Stimulated activated CD8-positive, alpha-beta memory T cell treated with anti-CD3 and anti-CD28 coated beads, Interleukin-12 subunit alpha, Interleukin-12 subunit beta, amount 100 ng/mL, for 24 hours (primary cell): ENCODE results near the gene GFM2.
"Not testable (repeated sequence)": the region's sequence is repeated elsewhere in the genome, so short reads cannot be mapped to it uniquely, and the experiment has no call there.

ENCODE experiments used
- DNase-seq: peaks from one replicate; pipeline ENCODE4 v3.0.0-alpha.2; 2020; ENCODE audit errors: extremely low read depth

GFM2 gene, protein sequence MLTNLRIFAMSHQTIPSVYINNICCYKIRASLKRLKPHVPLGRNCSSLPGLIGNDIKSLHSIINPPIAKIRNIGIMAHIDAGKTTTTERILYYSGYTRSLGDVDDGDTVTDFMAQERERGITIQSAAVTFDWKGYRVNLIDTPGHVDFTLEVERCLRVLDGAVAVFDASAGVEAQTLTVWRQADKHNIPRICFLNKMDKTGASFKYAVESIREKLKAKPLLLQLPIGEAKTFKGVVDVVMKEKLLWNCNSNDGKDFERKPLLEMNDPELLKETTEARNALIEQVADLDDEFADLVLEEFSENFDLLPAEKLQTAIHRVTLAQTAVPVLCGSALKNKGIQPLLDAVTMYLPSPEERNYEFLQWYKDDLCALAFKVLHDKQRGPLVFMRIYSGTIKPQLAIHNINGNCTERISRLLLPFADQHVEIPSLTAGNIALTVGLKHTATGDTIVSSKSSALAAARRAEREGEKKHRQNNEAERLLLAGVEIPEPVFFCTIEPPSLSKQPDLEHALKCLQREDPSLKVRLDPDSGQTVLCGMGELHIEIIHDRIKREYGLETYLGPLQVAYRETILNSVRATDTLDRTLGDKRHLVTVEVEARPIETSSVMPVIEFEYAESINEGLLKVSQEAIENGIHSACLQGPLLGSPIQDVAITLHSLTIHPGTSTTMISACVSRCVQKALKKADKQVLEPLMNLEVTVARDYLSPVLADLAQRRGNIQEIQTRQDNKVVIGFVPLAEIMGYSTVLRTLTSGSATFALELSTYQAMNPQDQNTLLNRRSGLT

DNA sequence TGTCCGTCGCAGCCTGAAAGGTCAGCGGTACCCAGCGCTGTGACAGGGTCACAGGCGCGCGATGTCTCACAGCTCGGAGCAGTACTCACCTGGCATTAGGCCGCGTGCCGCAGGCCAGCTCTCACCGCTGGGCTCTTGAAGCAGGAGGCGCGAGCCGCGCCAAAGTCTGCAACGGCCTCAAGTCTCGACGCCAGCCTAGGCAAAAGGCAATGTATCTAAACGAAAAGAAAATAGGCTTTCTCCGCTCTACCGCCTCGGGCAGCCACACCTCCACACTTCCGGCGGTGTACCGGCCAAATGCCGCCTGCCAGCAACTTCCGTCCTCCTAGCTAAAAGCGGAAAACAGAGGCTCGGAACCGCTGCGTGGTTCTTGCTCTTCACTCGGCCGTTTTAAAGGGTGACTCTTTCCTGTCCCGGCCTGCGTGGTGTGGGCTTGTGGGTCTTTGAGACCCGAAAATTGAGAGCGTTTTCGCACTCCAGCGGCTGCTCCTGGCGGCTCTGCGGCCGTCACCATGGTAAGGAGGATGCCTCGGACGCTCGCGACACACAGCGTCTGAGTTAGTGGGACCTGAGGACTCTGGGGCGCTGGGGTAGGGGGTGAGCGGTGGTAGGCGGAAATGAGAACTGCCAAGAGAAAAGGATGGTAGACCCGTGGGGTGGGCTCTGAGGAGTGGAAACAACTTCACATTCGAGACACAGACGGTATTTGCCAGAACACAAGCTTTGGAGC lies at the start of gene GFM2, which contains the start of gene NSA2:
TSS of gene GFM2 (minus strand) at position 269 of the 730 bp plus-strand sequence. CDS start 3,375 bp downstream, outside the sequence.
TSS of gene NSA2 (plus strand) at position 401 of the 730 bp plus-strand sequence. CDS start at position 513, 112 bp downstream.
- peak; percentile 76 for DNase-seq

DNA sequence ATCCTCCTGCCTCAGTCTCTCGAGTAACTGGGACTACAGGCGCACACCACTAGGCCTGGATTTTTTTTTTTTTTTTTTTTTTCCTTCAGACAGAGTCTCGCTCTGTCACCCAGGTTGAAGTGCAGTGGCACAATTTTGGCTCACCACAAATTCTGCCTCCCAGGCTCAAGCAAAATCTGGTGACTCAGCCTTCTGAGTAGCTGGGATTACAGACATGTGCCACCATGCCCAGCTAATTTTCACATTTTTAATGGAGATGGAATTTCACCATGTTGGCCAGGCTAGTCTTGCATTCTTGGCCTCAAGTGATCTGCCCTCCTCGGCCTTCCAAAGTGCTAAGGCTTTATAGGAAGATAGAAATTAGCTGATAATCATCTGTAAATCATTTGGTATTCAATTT lies 44.0 kb upstream of the GFM2 start:
- DNase-seq = no peak

- no peak for DNase-seq
Measured at GRCh38 chr5:74801941-74802340, 35.0 kb upstream of the GFM2 start.

- DNase-seq = no peak
Measured at GRCh38 chr5:74801197-74801596, 34.3 kb upstream of the GFM2 start.

DNA sequence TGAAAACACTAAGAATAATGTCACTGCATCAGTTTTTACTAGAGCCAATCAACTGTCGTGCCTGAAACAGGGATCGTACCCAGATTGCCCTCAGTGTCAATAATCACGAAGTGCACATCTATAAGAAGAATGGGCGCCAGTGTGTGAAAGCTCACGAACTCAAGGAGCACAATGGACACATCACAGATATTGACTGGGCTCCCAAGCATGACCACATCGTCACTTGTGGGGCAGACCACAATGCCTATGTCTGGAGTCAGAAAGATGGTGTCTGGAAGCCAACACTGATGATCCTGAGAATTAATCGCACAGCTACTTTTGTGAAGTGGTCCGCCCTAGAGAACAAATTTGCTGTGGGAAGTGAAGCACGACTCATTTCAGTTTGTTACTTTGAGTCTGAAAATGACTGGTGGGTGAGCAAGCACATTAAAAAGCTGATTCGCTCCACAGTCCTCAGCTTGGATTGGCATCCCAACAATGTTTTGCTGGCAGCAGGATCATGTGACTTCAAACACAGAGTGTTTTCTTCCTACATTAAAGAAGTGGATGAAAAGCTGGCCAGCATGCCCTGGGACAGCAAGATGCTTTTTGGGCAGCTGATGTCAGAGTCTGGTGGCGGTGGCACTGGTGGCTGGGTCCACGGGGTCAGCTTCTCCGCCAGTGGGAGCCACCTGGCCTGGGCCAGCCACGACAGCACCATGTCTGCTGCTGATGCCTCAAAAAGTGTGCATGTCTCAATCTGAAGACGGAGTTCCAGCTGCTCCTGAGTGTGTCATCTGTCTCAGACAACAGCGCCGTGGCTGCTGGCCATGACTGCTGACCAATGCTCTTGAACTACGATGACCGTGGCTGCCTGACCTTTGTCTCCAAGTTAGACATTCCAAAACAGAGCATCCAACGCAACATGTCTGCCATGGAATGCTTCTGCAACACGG lies 32.3 kb upstream of the GFM2 start:
- DNase-seq = no peak

- DNase-seq = not testable (repeated sequence)
Measured at GRCh38 chr5:74791669-74792068, 24.8 kb upstream of the GFM2 start.

DNA sequence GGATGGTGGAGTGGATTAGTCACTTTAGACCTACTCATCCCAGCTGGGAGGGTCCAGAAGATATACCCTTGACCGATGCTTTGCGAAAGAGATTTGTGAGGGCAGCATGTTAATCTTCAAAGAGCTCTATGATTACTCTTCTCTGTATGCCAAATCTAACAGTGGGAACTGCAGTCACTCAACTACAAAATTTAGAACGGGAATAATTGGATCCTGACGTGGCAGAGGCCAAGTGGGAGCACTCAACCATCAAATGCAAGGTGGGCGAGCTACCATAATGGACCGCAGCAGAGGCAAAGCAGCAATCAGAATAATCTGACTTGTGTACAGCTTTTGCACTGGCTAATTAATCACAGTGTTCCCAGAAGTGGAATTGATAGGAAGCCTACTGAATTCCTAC lies 20.5 kb upstream of the GFM2 start:
- DNase-seq = no peak

DNA sequence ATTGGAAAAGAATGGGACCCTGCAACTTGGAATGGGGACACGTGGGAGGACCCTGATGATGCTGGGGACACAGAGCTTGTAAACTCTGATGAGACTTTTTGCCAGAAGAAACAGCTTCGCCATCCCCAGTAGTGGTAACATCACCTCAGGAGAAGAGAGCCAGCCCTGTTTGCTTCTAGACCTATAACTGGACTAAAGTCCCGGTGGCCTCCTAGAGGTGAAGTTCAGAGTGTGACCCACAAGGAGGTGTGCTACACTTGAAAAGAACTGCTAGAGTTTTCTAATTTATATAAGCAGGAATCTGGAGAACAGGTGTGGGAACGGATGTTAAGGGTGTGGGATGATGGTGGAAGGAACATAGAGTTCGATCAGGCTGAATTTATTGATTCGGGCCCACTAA lies 19.9 kb upstream of the GFM2 start:
- no peak for DNase-seq

- DNase-seq = no peak
Measured at GRCh38 chr5:74778609-74779008, 11.7 kb upstream of the GFM2 start.

DNA sequence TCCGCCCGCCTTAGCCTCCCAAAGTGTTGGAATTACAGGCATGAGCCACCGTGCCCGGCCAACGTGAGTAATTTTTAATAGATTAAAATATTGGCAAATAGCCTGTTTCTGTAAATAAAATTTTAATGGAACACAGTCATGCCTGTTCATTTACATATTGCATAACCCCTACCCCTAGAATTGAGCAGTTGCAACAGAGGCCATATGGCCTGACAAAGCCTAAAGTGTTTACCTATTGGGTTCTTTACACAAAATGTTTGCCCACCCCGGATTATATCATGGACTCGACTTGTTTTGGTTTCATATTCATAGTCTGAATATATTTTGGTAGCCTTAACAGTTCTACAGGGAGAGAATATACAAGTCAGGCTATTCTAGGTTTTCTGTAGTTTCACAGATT lies 5.4 kb upstream of the GFM2 start:
- no peak for DNase-seq

GRCh38 chr5:74767579-74767913 lies 629 bp upstream of the GFM2 start:
- DNase-seq = no peak

DNA sequence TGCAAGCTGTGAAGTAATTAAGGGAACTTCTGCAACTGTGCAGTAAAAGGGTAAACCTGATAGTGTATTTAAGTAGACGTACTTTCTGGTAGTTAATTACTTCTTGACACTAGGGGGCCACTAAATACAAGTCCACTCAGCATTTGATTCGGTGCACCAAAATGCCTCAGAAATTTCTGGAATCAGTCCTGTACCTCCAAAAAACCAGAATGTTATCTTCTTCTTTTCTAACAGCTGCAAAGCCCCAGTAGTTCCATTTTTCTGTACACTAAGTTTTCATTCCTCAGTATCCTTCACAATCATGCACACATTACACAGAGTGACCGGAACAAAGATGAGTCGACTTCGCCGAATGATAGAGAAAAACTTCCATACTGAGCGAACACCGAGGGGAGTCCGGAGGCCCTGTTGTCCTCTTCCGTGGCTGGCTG lies 484 bp downstream of the GFM2 start:
- DNase-seq = no peak

DNA sequence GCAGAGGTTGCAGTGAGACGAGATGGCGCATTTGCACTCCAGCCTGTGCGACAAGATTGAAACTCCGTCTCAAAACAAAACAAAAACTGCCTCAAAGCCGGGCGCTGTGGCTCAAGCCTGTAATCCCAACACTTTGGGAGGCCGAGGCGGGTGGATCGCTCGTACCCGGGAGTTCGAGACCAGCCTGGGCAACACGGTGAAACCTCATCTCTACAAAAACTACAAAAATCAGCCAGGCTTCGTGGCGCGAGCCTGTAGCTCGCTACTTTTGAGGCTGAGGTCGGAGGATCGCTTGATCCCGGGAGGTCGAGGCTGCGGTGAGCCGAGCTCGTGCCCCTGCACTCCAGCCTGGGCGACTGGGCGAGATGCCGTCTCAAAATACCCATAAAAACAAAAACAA lies 988 bp downstream of the GFM2 start:
- no peak for DNase-seq

DNA sequence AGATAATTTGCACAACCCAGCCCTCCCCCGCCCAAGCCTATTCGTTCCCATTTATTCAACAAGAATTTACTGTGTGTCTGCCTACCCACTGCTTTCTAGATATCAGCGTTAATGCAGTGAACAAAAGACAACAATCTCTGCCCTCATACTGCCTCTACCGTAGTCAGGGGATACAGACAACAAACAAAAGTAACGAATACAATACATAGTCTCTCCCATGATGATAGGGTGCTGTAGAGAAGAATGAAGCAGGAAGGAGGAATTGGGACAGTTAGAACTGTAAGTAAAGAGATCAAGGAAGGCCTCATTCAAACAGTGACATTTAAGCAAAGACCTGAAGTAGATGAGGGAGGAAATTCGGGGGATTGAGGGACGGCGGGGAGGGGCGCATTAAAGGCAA lies 1.7 kb downstream of the GFM2 start:
- DNase-seq = no peak

GRCh38 chr5:74763504-74763903 lies 3.4 kb downstream of the GFM2 start:
- DNase-seq = no peak

DNA sequence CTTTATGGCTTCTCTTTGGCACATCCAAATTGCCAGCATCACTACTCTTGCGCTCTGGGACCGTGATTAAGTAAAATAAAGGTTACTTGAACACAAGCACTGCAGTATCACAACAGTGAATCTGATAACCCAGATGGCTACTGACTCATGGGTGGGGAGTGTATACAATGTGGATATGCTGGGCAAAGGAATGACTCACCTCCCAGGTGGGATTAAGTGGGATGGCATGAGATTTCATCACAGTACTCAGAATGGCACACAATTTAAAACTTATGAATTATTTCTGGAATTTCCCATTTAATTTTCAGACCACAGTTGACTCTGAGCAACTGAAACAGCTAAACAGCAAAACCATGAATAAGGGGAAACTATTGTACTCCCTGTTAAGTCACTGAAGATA lies 4.3 kb downstream of the GFM2 start:
- no peak for DNase-seq

- no peak for DNase-seq
Measured at GRCh38 chr5:74761241-74761640, 5.7 kb downstream of the GFM2 start.

- not testable (repeated sequence) for DNase-seq
Measured at GRCh38 chr5:74748742-74749141, 18.2 kb downstream of the GFM2 start.

GRCh38 chr5:74738406-74738805 lies 28.5 kb downstream of the GFM2 start:
- DNase-seq = no peak

DNA sequence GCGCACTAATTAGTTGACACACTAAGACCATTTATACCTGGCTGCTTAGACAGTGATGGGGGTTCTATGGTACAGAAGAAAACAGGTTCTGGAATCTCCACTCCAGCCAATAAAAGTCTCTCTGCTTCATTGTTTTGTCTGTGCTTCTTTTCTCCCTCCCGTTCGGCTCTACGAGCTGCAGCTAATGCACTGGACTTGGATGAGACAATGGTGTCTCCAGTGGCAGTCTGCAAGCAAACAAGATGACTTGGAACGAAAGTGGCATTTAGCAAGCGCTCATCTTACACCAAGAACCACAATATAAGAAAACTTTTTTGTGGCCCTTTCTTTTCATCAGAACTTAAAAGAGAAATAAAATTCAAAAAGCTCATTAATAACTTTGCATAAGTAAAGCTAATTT lies 30.2 kb downstream of the GFM2 start:
- no peak for DNase-seq

GRCh38 chr5:74725331-74725730 lies 41.6 kb downstream of the GFM2 start:
- no peak for DNase-seq
